DMS 273 (cell line): ENCODE results near the gene S100PBP.
"Not testable (repeated sequence)": the region's sequence is repeated elsewhere in the genome, so short reads cannot be mapped to it uniquely, and the experiment has no call there.

Experiments
- DNase-seq: peaks from one replicate; lab custom pipeline; 2025; ENCODE audit not compliant: unreplicated experiment; lab: John Stamatoyannopoulos, UW

S100PBP gene

GRCh38 chr1:32784817-32785216 lies 32.6 kb upstream of the S100PBP start:
- DNase-seq, result no peak

- DNase-seq, result no peak
Measured at GRCh38 chr1:32786856-32787255, 30.6 kb upstream of the S100PBP start.

DNA sequence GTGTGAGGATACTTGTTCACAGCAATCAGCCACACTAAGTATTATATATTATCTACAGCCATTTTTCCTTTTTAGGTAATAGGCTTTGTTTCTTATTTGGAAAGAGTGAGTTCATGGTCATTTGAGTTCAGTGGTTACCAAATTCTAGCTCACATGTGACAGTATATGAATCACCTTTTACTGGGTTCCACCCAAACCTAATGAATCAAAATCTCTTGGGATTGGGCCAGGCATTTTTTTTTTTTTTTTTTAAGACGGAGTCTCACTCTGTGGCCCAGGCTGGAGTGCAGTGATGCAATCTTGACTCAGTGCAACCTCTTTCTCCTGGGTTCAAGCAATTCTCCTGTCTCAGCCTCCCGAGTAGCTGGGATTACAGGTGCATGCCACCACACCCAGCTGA lies 28.1 kb upstream of the S100PBP start:
- DNase-seq, result not testable (repeated sequence)

DNA sequence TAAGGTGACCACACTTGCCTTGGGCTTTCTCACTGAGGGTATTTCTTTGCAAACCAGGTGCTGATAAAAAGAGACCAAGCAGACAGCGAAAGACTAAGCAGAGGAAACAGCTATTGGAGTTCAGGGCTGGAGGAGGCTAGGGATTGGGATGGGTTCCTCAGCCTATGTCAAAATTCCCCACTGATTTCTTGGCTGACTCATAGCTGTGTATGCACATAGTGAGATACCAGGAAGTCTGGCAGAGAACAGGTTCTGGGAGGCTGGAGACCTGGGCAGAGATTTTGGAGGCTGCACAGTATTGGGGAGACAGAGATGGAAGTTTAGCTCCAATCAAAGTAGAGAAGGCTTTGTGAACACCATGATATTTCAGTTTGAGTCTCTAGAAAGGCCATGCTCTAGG lies 25.6 kb upstream of the S100PBP start:
- no peak for DNase-seq

DNA sequence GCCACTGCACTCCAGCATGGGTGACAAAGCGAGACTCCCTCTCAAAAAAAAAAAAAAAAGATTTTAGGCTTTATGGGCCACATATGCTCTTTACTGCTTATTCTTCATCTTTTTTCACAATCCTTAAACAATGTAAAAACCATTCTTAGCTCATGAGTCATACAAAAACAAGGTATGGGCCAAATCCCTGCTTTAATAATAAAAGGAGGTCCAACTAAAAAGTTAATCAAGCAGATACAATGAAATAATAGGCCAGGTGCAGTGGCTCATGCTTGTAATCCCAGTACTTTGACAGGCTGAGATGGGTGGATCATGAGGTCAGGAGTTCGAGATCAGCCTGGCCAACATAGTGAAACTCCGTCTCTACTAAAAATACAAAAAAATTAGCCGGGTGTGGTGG lies 21.7 kb upstream of the S100PBP start:
- DNase-seq, result not testable (repeated sequence)

- no peak for DNase-seq
Measured at GRCh38 chr1:32797456-32797855, 20.0 kb upstream of the S100PBP start.

GRCh38 chr1:32798191-32798590 lies 19.3 kb upstream of the S100PBP start:
- DNase-seq, result no peak

GRCh38 chr1:32798679-32799416 lies 18.6 kb upstream of the S100PBP start:
- no peak for DNase-seq

DNA sequence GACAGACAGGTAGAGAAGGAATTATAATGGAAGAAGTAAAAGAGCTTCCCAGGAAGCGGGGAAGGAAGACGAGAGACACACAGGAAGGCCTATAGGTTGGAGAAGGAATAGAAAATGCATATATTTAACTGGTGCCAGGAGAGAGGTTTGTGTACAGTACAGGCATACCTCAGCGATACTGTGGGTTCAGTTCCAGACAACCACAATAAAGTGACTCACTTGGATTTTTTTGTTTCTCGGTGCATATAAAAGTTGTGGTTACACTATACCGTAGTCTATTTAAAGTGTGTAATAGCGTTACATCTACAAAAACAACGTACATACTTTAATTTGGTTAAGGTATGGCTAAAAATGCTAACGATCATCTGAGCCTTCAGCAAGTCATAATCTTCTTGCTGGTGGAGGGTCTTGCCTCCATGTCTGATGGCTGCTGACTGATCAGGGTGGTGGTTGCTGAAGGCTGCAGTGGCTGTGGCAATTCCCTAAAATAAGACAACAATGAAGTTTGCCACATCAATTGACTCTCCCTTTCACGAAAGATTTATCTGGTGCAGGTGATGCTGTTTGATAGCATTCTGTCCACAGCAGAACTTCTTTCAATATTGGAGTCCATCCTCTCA lies 16.2 kb upstream of the S100PBP start:
- DNase-seq, result no peak

GRCh38 chr1:32804460-32804859 lies 13.0 kb upstream of the S100PBP start:
- DNase-seq, result not testable (repeated sequence)

DNA sequence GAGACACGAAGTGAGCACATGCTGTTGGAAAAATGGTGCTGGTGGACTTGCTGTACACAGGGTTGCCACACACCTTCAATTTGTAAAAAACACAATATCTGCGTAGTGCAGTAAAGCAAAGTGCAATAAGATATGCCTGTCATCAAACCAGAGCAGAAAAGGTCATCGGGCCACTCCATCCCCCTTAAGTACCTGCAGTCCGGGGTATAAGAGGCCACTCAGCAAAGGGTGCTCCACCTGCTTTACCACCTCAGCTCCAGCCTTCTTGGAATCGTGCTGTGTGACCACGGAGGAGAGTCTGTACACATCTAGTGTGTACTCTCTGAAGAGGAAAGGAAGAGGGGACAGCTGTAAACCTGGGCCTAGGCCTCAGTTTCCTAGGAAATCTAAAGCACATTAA lies 11.2 kb upstream of the S100PBP start:
- no peak for DNase-seq

DNA sequence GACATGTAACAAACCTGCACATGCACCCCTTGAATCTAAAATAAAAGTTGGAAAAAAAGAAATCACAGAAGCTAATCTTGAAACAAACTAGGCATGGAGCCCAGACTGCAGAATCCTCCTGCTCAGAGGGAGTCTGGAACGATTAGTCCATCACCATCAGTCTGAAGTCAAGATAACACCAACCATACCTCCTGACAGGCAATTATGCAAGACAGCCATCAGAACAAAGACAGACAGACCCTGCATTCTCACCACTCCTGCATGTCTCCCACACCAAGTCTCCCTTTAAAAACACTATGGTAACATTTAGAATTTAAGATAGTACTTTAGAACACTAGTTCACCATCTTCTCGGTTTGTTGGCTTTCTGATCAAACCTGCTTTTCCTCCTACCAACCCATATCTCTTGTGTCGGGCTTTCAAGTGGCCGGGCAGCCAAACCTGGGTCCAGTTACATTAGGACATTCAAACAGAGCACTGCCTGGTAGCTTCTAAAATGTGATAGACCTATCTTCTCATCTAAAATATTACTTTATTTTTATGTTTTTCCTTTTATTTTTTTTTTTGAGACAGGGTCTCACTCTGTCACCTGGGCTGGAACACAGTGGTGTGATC lies 10.4 kb upstream of the S100PBP start:
- DNase-seq, result no peak

- no peak for DNase-seq
Measured at GRCh38 chr1:32808580-32808979, 8.9 kb upstream of the S100PBP start.

- no peak for DNase-seq
Measured at GRCh38 chr1:32810358-32810757, 7.1 kb upstream of the S100PBP start.

DNA sequence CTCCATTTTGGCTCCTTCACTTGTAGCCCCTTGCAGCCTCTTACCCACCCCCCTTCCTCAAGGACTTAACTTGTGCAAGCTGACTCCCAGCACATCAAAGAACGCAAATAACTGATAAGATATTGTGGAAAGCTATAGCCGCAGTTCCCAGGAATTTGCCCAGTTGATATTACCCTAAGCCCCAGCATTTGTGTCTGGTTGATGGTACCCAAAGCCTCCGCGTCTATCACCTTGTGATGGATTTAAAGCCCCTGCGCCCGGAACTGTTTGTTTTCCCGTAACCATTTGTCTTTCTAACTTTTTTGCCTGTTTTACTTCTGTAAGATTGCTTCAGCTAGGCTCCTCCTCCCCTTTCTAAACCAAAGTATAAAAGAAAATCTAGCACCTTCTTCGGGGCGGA lies 6.2 kb upstream of the S100PBP start:
- no peak for DNase-seq

DNA sequence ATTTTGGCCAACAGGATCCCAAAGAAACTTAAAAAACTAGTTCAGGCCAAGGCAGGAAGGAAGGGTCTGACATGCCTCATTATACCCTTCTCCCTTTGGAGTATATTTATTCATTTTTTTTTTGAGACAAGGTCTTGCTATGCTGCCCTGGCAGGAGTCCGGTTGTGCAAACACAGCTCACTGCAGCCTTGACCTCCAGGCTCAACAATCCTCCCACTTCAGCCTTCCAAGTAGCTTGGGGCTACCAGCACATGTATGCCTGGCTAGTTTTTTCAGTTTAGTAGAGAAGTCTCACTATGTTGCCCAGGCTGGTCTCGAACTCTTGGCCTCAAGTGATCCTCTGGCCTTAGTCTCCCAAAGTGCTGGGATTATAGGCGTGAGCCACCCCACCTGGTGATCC lies 5.5 kb upstream of the S100PBP start:
- DNase-seq, result no peak

DNA sequence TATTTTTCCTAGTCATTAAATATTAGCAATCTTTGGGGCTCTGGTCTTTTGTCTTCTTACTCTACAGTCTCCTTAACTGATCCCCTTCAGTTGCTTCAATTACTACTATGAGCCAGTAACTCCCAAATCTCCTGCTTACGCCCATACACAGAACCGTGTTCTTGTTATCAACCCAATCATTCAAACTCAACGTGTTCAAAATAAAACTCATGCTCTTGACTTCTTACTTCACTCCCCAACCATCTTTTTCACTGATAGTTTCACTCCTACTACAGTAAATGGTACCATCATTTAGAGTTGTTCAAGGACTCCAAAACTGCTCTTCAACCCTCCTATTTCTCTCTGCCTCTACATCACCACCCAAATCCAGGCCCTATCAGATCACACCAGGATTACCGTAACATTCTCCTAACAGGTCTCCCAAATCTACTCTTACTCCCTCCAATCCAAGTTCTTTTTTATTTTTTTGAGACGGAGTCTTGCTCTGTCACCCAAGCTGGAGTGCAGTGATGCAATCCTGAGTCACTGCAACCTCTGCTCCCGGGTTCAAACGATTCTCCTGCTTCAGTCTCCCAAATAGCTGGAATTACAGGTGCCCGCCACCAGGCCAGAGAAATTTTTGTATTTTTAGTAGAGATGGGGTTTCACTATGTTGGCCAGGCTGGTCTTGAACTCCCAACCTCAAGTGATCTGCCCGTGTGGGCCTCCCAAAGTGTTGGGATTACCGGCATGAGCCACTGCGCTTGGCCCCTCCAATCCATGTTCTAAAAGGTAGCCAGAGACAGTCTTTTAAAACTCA lies 3.3 kb upstream of the S100PBP start:
- DNase-seq, result no peak

DNA sequence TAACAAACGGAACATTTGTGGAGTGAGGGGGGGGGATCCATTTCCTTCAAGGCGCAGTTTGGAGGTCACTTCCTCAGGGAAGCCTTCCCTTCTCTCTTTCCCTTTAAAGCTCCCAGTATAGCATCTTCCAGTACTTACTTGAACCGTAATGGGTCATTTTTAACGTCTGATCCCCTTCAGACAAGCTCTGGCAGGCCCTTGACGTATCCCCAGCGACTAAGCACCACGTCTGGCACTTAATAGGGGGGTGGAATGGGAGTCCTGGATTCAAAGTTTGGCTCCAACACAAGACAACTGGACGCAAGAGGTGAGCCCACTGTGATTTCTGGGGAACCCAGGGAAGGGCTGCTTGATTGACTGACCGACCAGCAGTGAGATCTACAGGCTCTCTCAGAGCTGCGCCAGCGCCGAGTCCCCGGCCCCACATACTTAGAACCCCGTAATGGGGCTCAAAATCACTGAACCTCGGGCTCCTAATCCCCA lies 736 bp upstream of the S100PBP start:
- DNase-seq, result peak; percentile 65

DNA sequence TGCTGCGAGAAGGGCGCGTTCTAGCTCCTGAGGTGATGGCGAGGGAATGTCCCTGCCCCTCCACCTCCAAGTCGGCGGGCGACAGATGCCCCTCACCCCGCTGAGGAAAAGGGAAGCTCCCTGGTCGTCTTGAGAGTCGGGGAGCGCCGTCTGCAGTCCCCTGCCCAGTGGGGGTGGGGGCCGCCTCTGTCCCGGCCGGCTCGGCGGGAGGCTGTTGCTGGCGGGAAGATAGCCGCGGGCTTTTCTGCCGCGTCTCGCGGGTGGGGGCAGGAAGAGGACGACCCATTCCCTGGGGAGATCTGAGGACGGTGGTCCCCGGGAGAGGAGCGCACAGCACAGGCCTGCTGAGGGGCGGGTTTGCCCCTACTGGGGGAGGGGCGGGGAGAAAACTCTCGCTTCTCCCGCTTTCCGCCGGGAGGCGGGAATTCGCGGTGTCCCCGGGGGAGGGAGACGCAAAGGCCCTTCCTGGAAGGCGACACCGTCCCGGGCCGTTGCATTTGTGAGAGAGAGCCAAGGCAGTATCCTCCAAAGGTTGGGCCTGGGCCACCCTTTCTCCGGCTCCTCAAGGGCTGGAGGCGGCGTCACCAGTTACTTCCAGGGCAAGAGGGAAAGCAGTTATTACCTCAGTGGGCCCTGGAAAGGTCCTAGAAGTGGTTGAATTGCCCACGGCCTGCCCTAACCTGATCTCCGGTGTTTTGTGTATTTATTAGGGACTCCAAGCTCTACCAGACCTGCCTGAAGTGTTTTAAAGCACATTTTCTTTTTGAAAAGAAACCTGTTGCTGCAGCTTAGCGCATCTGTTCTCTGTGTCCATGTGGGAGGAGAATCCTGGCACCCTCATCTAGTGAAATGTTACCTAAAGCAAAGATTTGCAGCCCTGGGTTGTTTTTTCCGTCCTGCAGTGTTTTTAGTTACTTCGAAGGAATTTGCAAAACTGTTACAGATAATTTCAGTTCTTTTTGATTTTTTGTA lies 648 bp downstream of the S100PBP start:
- DNase-seq, result peak; percentile 89

GRCh38 chr1:32818804-32819541 lies 1.5 kb downstream of the S100PBP start:
- no peak for DNase-seq
